Neural crest cell (in vitro differentiated cells): ENCODE measurements around the gene GTF2B. TPM values are rescaled to one million over a fixed set of nuclear protein-coding genes. Genes with fewer than 3 reads are reported as not detected.
"Not testable (repeated sequence)": the region's sequence is repeated elsewhere in the genome, so short reads cannot be mapped to it uniquely, and the experiment has no call there.

ENCODE experiments used
- DNase-seq: peaks from one replicate; pipeline ENCODE4 v3.0.0; 2021; ENCODE audit warnings: low read depth, mixed read lengths, low spot score
- H3K27ac Mint-ChIP-seq: one replicate; pipeline ENCODE4 v1.8.0; 2021; ENCODE audit warnings: mild to moderate bottlenecking, mixed read lengths; ENCODE audit not compliant: unreplicated experiment
- H3K27me3 Mint-ChIP-seq: 2 replicates; pipeline ENCODE4 v1.8.0; 2021; ENCODE audit warnings: low read depth, mild to moderate bottlenecking, mixed read lengths
- H3K36me3 Mint-ChIP-seq: 2 replicates; pipeline ENCODE4 v1.8.0; 2021; ENCODE audit warnings: low read depth, mild to moderate bottlenecking, mixed read lengths
- H3K4me1 Mint-ChIP-seq: 2 replicates; pipeline ENCODE4 v1.8.0; 2021; ENCODE audit warnings: mixed read lengths
- H3K4me3 Mint-ChIP-seq: one replicate; pipeline ENCODE4 v1.8.0; 2021; ENCODE audit warnings: mild to moderate bottlenecking, mixed read lengths
- H3K9me3 Mint-ChIP-seq: 2 replicates; pipeline ENCODE4 v1.8.0; 2021; ENCODE audit warnings: mixed read lengths
- CTCF ChIP-seq: fragments of 200-600 bp; sonication (generic); conservative IDR thresholded peaks from 2 replicates; pipeline ENCODE4 v1.5.0; 2021; ENCODE audit warnings: antibody characterized with exemption, mild to moderate bottlenecking
- total RNA-seq: library from RNA; stranded (reverse); gene quantifications from 2 replicates; pipeline ENCODE4 v1.2.1, GENCODE V29; 2021

The GTF2B gene
- total RNA-seq, 1 donor from 2014 or later, result 22.4 TPM

- Mint-ChIP-seq H3K9me3 (no peaks in the 10 kb centered on the region), H3K27me3 (no peaks in the 10 kb centered on the region), H3K4me1 (peaks cover 4% of the 10 kb centered on the region), H3K4me3 (no peak overlapping the region), H3K27ac (no peak overlapping the region), H3K36me3 (peaks cover 12% of the 10 kb centered on the region)
- DNase-seq, result no peak
- TF ChIP-seq CTCF, result no peak
Observed at GRCh38 chr1:88825721-88826120, 65.6 kb downstream of the GTF2B start.

GRCh38 chr1:88819642-88820041, 71.7 kb downstream of the GTF2B start:
- H3K4me1 Mint-ChIP-seq, H3K9me3 Mint-ChIP-seq, H3K4me3 Mint-ChIP-seq, DNase-seq, H3K27me3 Mint-ChIP-seq, H3K27ac Mint-ChIP-seq: not testable (repeated sequence)
- H3K36me3 Mint-ChIP-seq, result peaks cover 36% of the 10 kb centered on the region

- no peak for TF ChIP-seq CTCF
- no peak for DNase-seq
- Mint-ChIP-seq H3K27me3 (no peaks in the 10 kb centered on the region), H3K27ac (no peak overlapping the region), H3K9me3 (no peaks in the 10 kb centered on the region), H3K4me3 (no peak overlapping the region), H3K4me1 (no peaks in the 10 kb centered on the region), H3K36me3 (peaks cover 19% of the 10 kb centered on the region)
Observed at GRCh38 chr1:88813471-88813870, 77.9 kb downstream of the GTF2B start.

GRCh38 chr1:88812366-88812765, 79.0 kb downstream of the GTF2B start:
- no peaks in the 10 kb centered on the region for H3K27me3 Mint-ChIP-seq
- no peaks in the 10 kb centered on the region for H3K9me3 Mint-ChIP-seq
- H3K36me3 Mint-ChIP-seq, result peaks cover 11% of the 10 kb centered on the region
- no peak for TF ChIP-seq CTCF
- DNase-seq, result no peak
- no peak overlapping the region for H3K4me3 Mint-ChIP-seq
- H3K27ac Mint-ChIP-seq, result no peak overlapping the region
- no peaks in the 10 kb centered on the region for H3K4me1 Mint-ChIP-seq

GRCh38 chr1:88803444-88803843, 87.9 kb downstream of the GTF2B start:
- H3K9me3 Mint-ChIP-seq, result no peaks in the 10 kb centered on the region
- DNase-seq, result no peak
- H3K4me1 Mint-ChIP-seq, result no peaks in the 10 kb centered on the region
- H3K4me3 Mint-ChIP-seq, result no peak overlapping the region
- peaks cover 39% of the 10 kb centered on the region for H3K36me3 Mint-ChIP-seq
- no peak overlapping the region for H3K27ac Mint-ChIP-seq
- H3K27me3 Mint-ChIP-seq, result no peaks in the 10 kb centered on the region
- no peak for TF ChIP-seq CTCF

GRCh38 chr1:88802950-88803349, 88.4 kb downstream of the GTF2B start:
- H3K36me3 Mint-ChIP-seq, result peaks cover 41% of the 10 kb centered on the region
- no peaks in the 10 kb centered on the region for H3K4me1 Mint-ChIP-seq
- TF ChIP-seq CTCF, result no peak
- no peaks in the 10 kb centered on the region for H3K9me3 Mint-ChIP-seq
- no peaks in the 10 kb centered on the region for H3K27me3 Mint-ChIP-seq
- H3K4me3 Mint-ChIP-seq, result no peak overlapping the region
- no peak overlapping the region for H3K27ac Mint-ChIP-seq
- DNase-seq, result no peak

Other genes with a start within 250 kb of the GTF2B start
- 44.7 and 45.8 TPM in 2 replicates for gene PKN2, start 207.3 kb downstream of the GTF2B start, total RNA-seq
- 49.2 and 50.7 TPM in 2 replicates for gene KYAT3, start 101.1 kb upstream of the GTF2B start, total RNA-seq
- gene RBMXL1, start 101.1 kb upstream of the GTF2B start, total RNA-seq, result 17.2 and 17.9 TPM in 2 replicates
- gene GBP3, start 131.3 kb upstream of the GTF2B start, total RNA-seq, result not detected in 2 replicates
- not detected in 2 replicates for gene GBP1, start 173.6 kb upstream of the GTF2B start, total RNA-seq
- gene GBP2, start 234.5 kb upstream of the GTF2B start, total RNA-seq, result not detected in 2 replicates